ENCODE results near the gene ARHGEF2.

ARHGEF2 gene

DNA sequence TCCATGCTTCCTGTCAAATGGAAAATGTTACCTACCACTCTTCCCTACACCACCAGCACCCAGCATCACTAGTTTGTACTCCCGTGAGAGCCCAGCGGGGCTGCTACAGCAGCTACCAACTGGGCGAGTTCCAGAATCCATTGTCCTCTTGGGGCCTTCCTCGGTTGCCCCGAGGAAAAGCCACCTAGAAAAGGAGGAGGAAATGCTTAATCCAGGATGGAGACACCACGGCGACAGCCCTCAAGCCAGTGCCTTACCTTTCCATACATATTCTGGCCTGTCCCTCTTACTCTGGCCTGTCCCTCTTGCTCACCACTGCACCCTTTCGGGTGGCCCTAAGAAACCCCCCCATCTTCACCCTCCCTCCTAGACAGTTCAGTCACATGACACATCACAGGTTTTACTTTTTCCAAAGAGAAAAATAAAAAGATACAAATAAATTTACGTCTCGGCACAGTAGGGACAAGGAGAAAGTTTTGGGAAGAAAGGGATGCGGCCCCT, 67.7 kb downstream of the ARHGEF2 start:
- DNase-seq, result peak; percentile 52

DNA sequence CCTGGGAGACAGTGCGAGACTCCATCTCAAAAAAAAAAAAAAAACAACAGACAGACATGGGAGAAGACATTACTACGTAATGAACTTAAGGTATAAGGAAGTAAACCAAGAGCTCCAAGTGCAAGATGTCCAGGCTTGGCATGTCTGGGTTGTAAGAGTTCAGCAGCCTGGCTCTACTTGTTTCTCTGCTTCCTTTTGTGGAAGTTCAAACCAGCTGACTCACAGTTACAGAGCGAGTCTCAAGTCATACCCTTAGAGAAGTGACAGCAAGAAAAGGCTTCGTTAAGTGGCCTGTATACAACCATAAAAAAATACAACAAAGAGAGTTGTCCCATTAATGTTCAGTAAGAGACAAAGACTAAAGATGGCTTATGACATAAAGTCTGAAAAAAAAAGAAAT, 68.5 kb downstream of the ARHGEF2 start:
- peak; percentile 39 for DNase-seq

DNA sequence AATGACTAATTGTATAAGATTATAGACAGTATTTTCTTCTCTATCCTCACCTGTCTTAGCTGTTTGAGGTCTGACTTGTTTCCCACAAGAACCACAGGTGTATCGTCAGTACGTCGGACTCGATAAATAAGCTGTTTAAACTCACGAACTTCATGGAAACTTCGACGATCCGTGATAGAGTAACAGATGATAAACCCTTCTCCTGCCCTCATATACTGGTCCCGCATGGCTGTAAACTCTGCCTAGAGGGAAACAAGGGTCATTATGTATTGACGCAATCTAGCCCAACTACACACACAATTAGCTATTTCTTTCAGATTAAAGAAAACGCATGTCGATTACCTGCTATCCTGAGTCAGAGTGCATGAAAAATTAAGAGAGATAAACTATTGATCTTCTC, 74.1 kb downstream of the ARHGEF2 start:
- no peak for DNase-seq

DNA sequence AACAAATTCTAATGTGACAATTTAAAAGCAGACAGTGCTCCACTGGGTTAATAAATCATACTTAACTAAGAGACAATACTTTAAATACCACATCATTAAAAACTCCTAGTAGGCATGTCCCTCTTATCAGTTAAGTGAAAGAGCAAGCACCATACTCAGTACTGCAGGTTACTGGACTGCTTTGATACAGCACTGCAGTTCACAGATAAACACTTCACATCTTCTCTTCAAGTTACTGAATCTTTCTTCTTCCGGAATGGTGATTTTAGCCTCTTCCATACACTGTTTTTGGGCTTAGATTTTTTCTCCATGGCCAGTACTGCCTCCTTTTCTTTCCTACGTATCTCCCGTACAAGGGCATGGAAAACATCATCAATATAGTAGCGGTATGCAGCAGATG, 78.2 kb downstream of the ARHGEF2 start:
- no peak for DNase-seq

DNA sequence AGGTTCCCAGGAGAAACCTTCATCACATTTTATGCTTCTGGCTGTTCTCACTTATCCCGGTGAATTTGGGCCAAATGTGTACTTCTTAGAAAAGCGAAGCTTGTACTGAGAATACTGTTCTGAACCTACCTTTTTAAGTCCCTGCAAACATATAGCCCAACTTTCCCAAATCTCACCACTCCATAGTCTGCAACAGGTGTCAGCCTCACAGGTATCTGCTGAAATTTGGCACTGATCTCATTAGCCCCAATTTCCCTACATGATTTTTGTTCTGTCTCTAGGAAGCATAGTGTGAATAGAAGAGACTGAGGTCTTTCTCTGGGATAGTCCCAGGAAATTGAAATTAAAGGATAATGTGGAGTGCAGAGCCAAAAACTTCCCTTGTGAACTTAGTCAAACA, 78.7 kb downstream of the ARHGEF2 start:
- no peak for DNase-seq

DNA sequence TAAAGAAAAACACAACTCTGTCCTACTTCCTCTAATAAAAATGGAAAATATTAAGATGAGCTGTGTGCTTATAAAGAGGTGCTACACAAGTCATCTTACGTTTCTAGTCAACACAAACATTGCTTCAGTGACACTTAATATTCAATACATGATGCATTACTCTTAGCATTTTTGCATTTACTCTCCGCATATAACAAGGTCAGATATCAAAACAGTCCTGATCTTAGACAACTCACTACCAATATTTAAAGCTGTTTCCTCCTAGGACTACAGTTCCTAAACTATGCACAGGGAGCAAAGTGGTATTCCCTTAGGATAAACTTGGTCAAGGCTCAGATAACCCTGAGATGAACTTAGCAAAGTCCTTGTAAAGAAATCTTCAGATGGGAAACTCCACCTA, 79.5 kb downstream of the ARHGEF2 start:
- no peak for DNase-seq

DNA sequence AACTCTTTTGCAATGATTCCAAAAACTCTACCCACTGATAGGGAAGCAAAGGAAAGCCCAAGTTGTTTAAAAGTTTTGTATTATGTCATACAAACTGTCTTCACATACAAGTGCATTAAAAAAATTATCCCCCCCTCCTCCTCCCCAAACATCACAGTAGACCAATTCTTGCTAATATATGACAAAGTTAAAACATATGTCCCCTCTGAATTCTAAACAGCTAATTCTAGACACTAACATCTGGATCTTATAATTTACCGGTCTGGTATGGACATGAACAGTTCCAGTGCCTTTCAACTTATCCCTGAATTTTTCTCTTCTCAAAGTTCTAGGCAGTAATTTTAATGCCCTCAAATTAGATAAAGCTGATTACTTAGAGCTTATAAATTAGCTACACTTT, 80.6 kb downstream of the ARHGEF2 start:
- no peak for DNase-seq

All from EL (cell line).